GM21737 (cell line): ENCODE measurements around the gene SLC9A5.

ENCODE experiments used
- ATAC-seq: cut with Tn5 transposase; IDR thresholded peaks from one replicate; pipeline ENCODE4 v1.9.1; 2021; ENCODE audit warnings: mild to moderate bottlenecking, moderate library complexity; ENCODE audit not compliant: unreplicated experiment

The SLC9A5 gene

DNA sequence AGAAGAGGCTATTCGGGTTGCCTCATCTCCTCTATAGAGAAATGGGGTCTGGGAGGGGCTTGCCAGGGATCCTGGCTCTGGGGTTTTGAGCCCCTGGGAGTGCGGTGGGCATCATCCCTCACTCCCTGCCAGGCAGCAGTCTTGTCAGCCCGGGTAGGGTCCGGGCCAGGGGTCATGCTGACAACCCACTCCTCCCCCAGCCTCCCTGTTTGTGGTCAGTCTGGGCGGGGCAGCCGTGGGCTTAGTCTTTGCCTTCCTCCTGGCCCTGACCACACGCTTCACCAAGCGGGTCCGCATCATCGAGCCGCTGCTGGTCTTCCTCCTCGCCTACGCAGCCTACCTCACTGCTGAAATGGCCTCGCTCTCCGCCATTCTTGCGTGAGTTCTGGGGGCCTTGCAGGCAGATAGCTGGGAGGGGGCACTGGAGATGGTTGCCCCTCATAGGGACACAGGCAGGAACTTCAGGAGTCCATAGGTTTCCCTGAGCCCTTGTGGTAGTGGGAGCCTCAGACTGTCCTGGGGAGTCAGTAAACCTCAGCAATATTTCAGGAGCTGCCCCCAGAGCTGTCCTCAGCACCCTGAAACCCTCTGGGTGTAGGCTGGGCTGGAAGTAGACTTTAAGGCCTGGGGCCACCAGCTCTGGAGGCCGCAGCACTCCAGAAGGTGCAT is 6.9 kb downstream of the SLC9A5 start:
- no peak for ATAC-seq

DNA sequence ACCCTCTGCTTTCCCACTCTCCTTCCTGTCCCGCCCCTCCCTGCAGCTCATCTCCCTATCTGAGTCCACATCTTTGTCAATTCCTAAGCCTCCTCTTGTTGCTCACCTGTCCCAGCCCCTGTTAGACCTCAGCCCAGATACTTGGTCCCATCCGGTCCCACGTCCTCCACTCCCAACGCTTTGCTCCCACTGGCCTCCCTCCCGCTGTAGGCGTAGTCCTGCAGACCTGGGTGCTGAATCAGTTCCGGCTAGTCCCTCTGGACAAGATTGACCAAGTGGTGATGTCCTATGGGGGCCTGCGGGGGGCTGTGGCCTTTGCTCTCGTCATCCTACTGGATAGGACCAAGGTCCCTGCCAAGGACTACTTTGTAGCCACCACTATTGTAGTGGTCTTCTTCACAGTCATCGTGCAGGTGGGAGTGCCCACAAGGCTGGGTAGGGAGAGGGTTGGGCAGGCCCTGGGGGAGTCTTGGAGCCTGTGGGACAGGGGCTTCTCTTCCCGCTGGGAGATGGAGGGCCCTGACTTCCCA is 8.0 kb downstream of the SLC9A5 start:
- ATAC-seq = no peak

GRCh38 chr16:67257486-67258160 is 8.8 kb downstream of the SLC9A5 start:
- ATAC-seq = no peak

DNA sequence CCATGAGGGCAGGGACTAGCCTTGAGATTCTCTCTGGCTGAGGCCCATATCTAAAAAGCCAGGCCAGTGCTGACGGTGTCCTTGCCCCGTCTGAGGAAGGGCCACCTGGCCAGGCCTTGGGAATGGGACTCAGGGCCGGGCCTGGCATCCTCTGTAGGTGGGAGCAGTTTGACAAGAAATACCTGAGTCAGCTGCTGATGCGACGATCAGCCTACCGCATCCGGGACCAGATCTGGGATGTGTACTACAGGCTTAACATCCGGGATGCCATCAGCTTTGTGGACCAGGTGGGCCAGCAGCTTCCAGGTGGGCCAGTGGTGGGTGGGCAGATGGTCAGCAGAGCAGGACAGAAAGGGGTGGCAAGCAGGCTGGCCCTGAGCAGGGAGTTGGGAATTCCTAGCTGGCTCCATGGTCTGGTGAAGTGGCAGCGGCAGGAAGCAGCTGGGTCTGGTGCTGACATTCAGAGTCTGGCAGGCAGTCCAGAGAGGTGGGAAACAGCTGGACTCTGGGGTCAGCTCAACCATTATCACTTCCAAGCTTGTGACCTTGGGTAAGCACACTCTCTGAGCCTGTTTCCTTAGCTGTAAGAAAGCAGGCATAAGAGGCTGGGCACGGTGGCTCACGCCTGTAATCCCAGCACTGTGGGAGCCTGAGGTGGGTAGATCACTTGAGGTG is 9.5 kb downstream of the SLC9A5 start:
- ATAC-seq = no peak

GRCh38 chr16:67259705-67260104 is 10.9 kb downstream of the SLC9A5 start:
- no peak for ATAC-seq

DNA sequence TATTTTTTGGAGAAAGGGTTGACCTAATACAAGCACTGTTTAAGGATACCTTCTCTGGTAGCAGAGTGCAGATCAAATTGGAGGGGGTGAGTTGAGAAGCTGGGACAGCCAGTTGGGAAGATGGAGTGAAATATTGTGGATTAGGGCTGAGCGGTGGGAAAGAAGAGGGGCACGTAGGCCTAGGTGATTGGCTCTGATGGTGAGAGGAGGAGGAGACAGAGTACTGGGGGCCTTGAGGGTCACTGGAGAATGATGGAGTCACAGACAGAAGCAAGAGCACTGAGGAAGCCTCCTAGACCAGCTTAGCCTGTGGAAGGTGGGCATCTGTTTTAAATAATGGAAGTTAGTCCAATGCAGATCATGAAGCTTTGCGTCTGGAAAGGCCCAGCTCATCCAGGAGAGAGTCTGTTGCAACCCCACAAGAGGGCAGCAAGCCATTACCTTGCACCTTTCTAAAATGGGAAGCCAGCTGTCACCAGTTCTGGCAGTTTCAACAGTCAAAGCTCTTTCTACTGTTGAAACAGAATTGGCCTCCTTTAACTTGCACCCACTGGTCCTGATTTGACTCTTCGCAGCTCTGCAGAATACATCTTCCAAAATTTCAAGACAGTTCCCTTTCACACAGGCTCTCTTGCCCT is 11.8 kb downstream of the SLC9A5 start:
- ATAC-seq = no peak

- ATAC-seq = no peak
These were observed 14.4 kb downstream of the SLC9A5 start for GRCh38 chr16:67263201-67263600.

- no peak for ATAC-seq
These were observed 15.5 kb downstream of the SLC9A5 start for GRCh38 chr16:67264277-67264676.

- no peak for ATAC-seq
These were observed 16.1 kb downstream of the SLC9A5 start for GRCh38 chr16:67264866-67265265.

- ATAC-seq = no peak
These were observed 17.1 kb downstream of the SLC9A5 start for GRCh38 chr16:67265834-67266233.

DNA sequence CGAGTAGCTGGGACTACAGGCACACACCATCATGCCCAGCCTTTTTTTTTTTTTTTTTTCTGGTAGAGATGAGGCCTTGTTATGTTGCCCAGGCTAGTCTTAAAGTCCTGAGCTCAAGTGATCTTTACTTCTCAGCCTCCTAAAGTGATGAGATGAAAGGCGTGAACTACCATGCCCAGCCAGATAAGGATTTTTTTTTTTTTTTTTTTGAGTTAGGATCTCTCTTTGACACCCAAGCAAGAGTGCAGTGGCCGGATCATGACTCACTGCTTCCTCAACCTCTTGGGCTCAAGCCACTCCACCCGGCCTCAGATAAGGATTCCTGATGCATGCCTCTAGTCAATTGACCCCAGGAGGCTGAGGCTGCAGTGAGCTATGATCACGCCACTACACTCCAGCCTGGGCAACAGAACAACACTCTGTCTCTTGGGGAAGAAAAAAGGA is 19.4 kb downstream of the SLC9A5 start:
- no peak for ATAC-seq

DNA sequence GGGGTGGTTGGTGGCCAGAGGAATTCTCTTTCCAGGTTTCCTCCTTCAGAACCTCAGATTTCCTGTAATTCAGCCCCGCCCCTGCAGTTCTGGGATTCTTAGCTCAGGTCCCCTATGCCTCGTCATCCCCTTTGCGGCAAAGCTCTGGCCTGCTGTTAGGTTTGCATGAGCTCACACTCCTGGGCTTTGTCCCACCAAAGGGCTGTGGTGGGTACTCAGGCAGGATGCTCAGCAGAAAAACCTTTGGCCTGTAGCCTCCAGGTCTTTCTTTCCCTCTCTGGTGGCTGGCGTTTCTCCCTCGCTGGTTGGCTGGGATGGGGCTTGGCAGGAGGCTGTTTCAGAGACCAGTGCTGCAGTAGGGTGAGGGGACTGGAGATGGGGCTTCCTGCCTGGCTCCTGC is 21.0 kb downstream of the SLC9A5 start:
- ATAC-seq = no peak

DNA sequence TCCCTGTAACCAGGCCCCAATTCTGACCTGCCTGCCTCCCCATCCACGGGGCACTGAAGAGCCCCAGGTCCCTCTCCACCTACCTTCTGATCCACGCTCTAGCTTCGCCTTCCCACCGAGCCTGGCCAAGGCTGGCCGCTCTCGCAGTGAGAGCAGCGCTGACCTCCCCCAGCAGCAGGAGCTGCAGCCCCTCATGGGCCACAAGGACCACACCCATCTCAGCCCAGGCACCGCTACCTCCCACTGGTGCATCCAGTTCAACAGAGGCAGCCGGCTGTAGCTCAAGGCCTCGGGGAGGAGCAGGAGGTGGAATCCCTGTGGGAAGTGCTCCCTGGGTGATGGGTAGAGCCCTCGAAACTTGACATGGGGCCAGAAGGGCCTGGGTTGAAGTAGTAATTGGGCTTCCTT is 22.2 kb downstream of the SLC9A5 start:
- ATAC-seq = no peak

- no peak for ATAC-seq
These were observed 22.7 kb downstream of the SLC9A5 start for GRCh38 chr16:67271446-67271845.

DNA sequence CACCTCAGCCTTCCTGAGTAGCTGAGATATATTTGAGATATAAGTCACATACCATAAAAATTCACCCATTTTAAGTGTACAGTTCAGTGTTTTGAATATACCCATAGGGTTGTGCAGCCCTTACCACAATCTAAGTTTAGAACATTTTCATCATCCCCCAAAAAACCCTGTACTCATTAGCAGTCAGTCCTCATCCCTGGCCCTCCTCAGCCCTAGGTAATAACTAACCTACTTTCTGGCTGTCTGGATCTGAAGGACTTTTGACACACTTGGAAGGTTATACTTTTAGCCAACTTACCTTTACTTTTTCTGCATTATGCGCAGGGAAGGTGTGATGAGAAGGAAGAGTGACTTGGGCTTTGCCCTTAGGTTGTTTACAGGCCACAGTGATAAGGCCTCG is 26.5 kb downstream of the SLC9A5 start:
- no peak for ATAC-seq

DNA sequence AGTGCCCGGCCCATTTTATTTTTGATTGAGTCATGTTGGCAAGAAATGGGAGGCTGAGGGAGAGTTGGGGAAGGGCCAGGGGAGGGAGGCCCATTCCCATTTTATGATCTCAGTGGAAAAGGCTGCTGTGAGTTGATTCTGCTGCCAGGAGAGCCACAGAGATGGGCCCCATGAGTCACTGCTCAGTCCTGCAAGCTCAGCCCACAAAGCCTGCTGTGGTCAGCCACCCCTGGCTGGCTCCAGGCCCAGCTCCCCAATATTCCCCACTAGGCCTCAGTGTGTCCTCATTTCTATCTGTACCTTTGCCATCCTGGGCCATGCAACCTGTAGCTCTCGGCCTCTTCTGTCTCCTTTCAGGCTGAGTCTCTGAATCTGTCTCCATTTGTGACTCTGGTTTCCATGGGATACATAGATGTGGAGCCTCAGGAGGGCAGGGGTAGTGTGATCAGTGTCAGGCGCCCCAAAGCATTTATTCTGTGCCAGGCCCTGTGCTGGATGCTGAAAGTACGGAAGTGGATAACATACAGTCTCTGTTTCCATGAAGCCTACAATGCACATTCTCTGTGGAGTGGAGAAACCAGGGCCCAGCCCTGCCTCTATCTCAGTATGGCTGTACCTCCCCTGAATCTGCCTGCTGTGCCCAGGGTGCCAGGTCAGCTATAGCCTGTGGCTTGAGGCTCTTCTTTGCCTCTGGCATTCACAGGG is 28.7 kb downstream of the SLC9A5 start:
- no peak for ATAC-seq

DNA sequence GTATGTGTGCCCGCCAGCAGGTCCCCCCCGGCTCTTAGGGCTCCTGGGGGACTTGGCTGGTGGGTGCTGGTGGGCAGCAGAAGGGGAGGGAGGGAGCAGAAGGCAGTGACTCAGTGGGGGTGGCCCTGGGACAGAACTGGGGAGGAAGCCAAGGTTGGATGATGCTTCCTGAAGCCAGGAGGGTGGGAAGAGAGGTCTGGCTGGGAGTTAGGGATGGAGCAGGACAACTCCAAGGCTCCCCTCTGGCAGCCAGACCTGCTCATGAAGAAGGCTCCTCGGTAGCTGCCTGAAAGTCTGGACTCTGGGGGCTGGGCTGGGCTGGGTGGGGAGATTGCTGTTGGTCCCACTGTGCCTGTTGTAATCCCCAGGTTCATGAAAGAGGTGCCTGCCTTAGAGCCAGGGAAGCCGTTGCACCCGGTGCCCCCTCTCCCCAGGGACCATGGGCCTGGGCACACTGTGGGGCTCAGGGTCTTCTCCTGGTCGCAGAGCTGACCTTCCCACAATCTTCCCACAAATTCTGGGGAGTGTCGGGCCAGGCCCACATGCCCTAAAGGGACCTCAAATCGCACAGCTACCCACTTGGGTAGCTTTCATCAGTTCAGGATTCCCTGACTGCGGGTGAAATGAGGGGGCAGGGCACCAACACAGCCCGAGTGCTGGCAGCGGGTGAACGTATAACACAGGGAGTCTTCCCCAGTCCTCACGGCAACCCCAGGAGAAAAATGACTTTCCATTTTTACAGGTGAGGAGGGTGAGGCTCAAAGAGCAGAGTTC is 29.4 kb downstream of the SLC9A5 start:
- peak; percentile 10 for ATAC-seq

GRCh38 chr16:67278773-67279295 is 30.1 kb downstream of the SLC9A5 start:
- peak; percentile 26 for ATAC-seq

DNA sequence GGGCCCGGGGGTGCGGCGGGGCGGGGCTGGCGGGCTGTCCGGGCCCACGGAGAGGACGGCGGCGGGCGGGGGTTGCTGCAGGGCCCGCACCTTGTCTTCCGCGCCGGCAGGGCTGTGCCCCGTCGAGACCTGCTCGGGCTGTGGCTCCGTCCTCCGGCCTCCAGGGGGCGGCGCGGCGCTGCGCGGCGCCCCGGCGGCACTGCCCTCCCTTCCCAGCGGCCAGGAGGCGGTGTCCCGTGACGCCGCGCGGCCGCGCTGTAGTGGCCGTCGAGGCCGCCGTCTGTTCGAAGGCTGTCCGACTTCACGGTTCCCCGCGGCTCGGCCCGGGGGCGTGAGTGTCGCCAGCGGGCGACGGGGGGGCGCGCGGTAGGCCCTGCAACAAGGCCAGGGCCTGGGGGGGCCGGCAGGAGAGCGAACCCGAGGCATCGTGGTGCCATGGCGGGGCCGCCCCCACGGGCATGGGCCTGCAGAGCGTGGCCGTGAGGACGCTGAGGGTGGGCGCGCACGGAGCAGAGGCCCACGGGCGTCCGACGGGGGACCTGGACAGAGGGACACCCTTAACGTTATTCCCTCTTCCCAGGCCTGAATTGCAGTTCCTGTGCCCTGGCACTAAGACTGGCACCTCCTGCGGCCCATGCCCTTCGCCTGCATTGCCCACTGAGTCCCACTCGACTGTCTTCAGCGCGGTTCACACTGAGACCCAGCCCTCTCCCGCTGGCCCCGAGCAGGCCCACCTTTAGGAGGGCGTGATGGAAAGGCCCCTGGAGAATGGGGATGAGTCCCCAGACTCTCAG is 30.7 kb downstream of the SLC9A5 start, which contains the start of gene PLEKHG4:
TSS of gene PLEKHG4 (plus strand) at position 237 of the 794 bp plus-strand sequence. CDS start at position 750, 513 bp downstream.
- ATAC-seq = peak; percentile 80
